AG09309 (cell line): ENCODE results near the gene SEMA3E.

ENCODE experiments used
- DNase-seq: peaks from one replicate; pipeline ENCODE4 v3.0.0-alpha.2; 2010; ENCODE audit warnings: low read depth
- H3K4me3 ChIP-seq: 2 replicates; pipeline ENCODE4 v1.5.1; 2011; ENCODE audit warnings: mild to moderate bottlenecking, low read depth, low read length, moderate library complexity; ENCODE audit not compliant: control insufficient read depth
- TF ChIP-seq, protein P1 (sequence below): IDR thresholded peaks from 2 replicates; pipeline ENCODE4 v1.5.1; 2011; ENCODE audit warnings: mild to moderate bottlenecking, low read depth, low read length, inconsistent platforms; ENCODE audit not compliant: insufficient read depth, control insufficient read depth; ENCODE audit errors: missing control alignments

SEMA3E gene

GRCh38 chr7:83599131-83599530, 49.8 kb downstream of the SEMA3E start:
- TF ChIP-seq, protein P1, sequence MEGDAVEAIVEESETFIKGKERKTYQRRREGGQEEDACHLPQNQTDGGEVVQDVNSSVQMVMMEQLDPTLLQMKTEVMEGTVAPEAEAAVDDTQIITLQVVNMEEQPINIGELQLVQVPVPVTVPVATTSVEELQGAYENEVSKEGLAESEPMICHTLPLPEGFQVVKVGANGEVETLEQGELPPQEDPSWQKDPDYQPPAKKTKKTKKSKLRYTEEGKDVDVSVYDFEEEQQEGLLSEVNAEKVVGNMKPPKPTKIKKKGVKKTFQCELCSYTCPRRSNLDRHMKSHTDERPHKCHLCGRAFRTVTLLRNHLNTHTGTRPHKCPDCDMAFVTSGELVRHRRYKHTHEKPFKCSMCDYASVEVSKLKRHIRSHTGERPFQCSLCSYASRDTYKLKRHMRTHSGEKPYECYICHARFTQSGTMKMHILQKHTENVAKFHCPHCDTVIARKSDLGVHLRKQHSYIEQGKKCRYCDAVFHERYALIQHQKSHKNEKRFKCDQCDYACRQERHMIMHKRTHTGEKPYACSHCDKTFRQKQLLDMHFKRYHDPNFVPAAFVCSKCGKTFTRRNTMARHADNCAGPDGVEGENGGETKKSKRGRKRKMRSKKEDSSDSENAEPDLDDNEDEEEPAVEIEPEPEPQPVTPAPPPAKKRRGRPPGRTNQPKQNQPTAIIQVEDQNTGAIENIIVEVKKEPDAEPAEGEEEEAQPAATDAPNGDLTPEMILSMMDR = no peak
- no peak for DNase-seq
- H3K4me3 ChIP-seq = no peak overlapping the region

DNA sequence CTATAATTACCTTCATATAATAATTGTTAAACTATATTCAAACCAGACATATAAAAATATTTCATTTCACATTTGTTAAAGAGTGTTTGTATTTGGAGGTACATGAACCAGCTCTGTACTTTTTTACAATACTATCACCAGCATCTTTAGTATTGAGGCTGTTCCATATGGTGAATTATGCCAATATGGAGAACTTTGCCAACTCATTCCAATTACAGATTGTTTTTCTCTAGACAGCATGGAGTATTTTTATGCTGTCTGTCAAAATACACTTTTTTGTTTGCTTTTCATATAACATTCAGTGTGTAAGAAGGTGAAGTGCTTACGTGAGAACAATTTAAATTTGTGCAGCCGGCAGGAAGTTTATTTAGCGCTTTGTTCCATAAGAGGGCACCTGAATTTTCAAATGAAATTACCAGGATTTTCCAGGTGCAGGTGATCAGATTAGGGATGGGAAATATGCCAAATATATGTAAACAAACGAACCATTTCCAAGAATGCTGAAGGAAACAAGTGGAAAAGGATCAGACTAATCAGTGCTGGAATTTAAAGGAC, 54.9 kb downstream of the SEMA3E start:
- DNase-seq = no peak
- TF ChIP-seq, protein P1 = no peak
- no peak overlapping the region for H3K4me3 ChIP-seq

DNA sequence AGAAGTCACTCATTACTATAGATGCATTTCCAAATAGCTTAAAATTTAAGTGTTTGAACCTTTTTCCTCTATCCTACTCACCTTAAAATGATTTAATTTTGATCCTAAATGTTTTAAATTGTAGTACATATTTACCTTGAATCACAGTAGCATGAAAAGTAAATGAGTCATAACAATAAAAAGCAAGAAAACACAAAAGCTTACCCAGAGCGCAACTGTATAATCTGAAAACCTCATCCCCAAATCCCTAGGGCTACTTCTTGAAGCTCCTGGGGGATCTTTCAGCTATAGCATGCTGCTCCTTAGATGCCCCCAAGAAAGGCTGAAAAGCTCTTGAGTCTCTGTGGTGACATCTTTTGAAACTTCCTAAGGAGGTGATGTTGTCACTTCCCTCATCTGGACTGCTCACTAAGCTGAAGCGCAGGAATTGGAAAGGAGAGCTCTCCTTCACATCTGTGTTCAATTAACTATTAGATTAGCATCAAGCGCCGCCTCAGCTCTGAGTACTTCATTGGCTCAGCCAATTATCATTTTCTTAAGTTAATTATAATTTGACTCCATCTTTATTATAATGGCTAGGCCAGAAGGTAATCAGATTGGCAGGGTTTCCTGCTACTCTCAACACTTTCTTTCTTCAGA, 60.2 kb downstream of the SEMA3E start:
- no peak for DNase-seq
- TF ChIP-seq, protein P1 = no peak

GRCh38 chr7:83586281-83586680, 62.7 kb downstream of the SEMA3E start:
- TF ChIP-seq, protein P1 = no peak

More for the DNA sequence above, 60.2 kb downstream of the SEMA3E start:
- no peak overlapping the region for H3K4me3 ChIP-seq

GRCh38 chr7:83581667-83582435, 67.1 kb downstream of the SEMA3E start:
- DNase-seq = no peak
- TF ChIP-seq, protein P1 = no peak
- no peak overlapping the region for H3K4me3 ChIP-seq

More at GRCh38 chr7:83586281-83586680, 62.7 kb downstream of the SEMA3E start:
- no peak for DNase-seq
- H3K4me3 ChIP-seq = no peak overlapping the region

- TF ChIP-seq, protein P1 = no peak
- DNase-seq = no peak
- H3K4me3 ChIP-seq = no peak overlapping the region
Observed at GRCh38 chr7:83579740-83580139, 69.2 kb downstream of the SEMA3E start.
